Amniotic stem cell (primary cell): ENCODE results near the gene FBXO11.
"Not testable (repeated sequence)": the region's sequence is repeated elsewhere in the genome, so short reads cannot be mapped to it uniquely, and the experiment has no call there.

Experiments
- DNase-seq: peaks from one replicate; lab custom pipeline; 2025; lab: John Stamatoyannopoulos, UW

The FBXO11 gene

DNA sequence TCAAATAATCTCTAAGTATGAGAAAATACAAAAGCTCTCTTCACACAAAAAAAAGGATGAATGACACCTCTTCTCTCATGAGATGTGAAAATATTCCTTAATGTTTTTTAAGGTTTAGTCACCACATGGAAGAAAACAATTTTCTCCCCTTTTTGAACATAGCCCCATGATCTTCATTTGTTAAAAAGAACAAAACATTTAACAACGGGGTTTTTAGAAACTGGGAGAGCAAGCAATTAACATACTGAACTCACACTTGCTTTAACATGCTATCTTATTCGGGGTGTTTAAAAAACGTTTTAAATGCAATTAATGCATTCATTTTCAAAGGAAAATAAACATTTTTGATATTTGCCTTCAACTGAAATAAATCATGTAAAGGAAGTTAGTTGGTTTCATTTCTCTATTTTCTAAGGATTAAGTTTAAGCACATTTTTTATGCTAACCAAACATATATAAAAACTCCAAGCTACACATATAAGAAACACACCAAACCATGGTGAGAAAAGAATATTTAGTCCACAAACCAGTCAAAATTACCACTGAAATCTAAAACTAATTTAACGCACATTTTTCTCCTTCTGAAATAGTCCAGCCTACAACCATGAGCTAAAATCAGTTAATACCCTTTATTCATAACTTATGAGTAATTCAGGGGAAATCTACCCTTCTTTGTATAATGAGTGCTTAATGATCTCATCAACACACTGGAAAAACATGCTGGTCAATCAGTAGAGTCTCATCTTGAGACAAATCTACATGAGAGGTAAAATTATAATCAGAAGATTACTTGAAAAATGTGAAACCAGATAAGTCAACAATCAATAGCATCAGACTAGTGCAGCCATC lies 8.2 kb downstream of the FBXO11 start:
- DNase-seq: no peak

DNA sequence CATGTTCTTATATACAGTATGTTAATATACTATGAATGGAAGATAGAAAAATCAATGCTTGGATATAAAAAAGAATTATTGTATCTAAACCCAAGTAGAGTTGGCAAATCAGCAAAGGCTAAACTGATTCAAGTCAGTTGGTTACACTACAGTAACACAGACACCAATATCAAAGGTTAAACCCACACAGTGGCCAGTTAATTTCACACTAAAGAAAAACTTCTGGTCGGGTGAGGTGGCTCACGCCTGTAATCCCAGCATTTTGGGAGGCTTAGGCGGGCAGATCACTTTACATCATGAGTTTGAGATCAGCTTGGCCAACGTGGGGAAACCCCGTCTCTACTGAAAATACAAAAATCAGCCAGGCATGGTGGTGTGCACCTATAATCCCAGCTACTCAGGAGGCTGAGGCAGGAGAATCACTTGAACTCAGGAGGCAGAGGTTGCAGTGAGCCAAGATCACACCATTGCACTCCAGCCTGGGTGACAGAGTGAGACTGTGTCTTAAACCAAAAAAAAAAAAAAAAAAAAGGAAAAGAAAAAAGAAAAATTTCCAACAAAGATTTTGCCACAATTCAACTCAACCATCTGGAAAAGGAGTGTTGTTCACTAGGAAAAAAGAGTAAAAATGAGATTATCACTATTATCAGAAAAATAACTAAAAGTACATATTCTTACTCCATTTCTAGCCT lies 9.0 kb downstream of the FBXO11 start:
- DNase-seq: not testable (repeated sequence)

DNA sequence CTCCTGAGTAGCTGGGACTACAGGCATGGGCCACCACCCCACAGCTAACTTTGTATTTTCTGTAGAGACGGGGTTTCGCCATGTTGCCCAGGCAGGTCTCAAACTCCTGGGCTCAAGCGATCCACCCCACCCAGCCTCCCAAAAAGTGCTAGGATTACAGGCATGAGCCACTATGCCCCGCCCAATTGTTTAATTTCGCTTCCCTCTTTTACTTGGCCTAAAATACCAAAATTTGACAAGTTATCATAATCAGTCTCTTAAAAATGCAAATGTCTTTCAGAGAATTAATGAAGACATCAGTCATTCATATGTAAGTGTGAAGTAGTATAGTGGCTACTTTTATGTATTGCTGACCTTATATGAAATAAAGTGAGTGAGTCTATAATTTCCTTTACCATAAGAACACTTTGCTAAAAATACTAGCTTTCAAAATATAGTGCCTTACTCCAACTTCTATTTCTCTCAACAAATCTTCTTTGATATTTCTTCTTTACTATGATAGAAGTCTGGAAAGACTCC lies 9.8 kb downstream of the FBXO11 start:
- DNase-seq: no peak

DNA sequence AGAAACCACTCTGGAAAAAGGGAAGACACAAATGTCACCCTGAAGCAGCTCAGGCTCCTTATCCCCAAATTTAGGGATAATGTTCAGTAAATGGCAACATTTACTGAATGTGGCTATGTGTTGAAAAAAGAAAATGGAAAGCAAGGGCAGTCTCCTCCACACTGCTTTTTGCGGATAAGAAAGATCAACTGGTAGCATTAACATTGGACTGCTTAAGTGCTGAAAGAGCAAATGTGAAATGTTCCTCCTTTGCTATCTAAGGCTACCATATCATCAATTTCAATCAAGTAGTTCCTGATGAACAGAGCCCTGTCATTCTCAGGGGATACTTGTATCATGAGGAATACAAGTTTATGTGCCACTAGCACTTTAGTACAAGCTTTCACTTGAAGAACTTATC lies 12.5 kb downstream of the FBXO11 start:
- no peak for DNase-seq

DNA sequence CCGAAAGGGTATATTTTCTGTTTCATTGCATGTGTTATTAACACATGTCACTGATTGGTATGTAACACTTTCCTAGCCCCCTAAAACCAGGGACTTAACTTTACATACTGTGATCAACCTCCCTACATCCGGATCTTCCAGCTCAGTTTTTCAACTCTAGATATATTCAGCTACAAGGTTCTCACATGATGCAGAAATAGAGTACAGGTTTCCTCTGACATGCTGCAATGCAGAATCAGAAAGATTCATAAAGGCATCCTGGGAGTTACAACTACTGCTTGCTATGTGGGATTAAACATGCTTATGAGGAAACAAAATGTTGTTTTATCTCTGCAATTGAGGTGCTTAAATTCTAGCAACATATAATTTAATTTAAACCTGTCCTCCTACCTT lies 14.0 kb downstream of the FBXO11 start:
- DNase-seq: no peak

DNA sequence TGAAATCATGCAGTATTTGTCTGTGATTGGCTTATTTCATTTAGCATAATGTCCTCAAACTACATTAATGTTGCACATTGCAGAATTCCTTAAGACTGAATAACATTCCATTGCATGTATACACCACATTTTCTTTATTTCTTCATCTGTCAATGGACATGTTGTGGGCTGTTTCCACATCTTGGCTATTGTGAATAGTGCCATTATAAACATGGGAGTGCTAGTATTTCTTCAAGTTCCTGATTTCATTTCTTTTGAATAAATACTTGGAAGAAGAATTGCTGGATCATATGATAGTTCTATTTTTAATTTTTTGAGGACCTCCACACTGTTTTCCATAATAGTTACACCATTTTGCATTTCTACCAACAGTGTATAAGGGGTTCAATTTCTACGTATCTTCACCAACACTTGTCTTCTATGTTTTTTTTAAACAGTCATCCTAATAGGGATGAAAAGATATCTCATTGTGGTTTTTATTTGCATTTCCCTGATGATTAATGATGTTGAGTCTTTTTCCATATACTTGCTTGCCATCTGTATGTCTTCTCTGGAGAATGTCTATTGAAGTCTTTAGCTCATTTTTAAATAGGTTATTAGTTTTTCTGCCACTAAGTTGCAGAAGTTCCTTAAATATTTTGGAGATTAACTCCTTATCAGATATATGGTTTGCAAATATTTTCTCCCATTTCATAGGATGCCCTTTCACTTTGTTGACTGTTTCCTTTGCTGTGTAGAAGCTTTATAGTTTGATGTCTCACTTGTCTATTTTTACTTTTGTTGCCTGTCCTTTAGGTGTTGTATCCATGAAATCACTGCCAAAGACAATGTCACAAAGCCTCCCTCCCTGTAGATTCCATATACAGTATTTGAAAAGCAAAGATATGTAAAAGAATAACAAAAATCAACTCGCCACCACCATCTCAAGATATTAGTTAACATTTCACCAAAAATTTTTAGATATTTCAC lies 14.6 kb downstream of the FBXO11 start:
- no peak for DNase-seq

DNA sequence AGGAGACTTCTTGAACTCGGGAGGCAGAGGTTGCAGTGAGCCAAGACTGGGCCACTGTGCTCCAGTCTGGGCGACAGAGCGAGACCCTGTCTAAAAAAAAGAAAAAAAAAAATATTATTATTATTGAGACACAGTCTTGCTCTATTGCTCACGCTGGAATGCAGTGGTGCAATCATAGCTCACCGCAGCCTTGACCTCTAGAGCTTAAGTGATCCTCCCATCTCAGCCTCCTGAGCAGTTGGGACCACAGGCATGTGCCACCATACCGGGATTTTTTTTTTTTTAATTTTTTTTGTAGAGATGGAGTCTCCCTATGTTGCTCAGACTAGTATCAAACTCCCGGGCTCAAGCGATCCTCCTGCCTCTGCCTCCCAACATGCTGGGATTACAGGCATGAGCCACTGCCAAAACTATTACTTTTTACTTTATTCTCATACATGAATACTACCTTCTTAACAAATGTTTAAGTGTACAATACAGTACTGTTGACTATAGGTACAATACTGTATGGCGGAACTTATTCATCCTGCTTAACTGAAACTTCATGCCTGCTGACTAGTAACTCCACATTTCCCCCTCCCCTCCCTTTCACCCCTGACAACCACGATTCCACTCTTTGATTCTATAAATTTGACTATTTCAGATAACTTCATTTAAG lies 15.5 kb downstream of the FBXO11 start:
- DNase-seq: no peak

- DNase-seq: no peak
These were observed 17.6 kb downstream of the FBXO11 start for GRCh38 chr2:47888581-47889280.

DNA sequence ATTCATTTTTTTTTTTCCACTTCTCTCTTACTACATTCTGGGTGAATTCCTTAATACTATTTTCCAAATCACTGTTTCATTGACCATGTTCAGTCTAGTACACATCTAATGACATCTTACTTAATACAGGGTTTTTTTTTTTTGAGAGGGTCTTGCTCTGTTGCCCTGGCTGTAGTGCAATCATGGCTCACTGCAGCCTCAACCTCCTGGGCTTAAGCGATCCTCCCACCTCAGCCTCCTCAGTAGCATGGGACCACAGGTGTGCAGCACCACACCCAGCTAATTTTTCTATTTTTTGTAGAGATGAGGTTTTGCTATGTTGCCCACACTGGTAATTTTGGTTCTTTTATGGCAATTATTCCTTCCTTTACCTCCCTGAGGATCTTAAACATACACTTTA lies 29.4 kb downstream of the FBXO11 start:
- no peak for DNase-seq

DNA sequence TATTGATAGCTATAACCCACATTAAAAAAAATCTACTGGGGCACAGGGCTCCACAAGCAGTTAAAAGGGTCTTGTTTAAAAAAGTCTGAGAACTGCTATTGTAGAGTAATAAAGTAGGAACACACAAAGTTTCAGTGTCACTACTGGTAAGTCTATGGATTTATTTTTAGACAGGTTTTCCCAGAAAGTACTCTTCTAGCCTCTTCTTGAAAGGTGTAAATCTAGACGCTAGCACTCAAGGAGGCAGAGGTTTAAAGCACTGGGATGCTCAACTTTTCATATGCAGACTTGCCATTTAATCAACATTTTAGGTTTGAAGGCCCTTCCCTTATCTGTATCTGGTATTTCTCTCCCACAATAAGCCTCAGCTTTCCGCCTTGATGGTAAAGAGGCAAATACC lies 33.4 kb downstream of the FBXO11 start:
- DNase-seq: no peak

DNA sequence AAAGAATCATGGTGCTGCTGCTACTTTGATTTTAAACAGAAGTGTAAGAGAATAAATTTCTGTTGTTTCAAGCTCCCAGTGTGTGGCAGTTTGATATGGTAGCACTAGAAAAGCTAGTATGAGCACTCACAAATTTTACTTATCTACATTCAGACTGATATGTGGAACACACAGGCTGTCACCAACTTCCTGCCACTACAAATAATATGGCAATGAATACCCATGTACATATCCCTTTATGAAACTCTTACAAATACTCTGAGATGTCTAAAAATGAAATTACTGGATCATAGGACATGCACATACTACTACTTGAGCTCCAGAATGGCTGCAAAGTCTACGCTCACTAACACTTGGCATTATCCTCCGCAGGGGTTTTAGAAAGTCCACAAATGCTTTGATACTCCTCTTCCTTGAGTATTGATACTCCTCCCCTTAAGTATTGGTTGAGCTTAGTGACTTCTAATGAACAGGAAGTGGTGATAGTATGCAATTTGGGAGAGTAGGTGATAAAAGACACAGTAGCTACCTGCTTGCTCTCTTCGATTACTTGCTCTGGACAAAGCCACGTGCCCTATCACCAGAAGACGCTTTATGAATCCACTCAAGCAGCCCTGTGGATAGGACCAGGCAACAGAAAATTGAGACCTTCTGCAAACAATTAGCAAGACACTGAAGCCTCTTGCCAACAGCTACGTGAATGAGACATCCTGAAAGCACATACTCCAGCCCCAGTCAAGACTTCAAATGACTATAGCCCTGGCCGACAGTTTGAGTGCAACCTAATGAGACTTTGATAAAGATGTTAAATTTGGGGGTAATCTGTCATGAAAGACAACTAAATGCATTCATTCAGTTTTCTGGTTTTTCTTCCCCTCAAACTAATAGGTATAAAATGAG lies 35.4 kb downstream of the FBXO11 start:
- no peak for DNase-seq

DNA sequence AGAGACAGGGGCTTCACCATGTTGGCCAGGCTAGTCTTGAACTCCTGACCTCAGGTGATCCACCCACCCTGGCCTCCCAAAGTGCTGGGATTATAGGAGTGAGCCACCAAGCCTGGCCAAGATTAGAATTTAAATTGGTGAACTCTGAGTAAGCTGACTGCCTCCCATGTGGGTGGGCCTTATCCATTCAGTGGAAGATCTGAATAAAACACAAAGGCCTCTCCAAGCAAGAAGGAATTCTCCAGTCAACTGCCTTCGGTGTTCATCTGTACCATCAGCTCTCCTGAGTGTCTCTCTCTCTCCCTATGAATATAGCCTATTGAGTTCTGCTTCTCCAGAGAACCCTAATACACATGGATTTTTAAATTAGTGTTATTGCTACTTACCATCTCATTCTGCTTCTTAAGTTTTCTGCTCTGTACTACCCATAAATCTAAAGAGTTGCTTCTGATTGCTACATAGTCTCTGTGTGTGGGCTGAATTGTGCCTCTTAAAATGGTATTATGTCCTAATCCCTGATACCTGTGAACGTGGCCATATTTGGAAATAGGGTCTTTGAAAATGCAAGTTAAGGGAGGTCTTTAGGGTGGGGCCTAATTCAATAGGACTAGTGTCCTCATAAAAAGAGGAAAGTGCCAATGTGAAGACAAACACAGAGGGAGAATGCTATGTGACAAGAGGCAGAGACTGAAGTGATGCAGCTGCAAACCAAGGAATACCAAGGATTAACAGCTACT lies 36.3 kb downstream of the FBXO11 start:
- no peak for DNase-seq

DNA sequence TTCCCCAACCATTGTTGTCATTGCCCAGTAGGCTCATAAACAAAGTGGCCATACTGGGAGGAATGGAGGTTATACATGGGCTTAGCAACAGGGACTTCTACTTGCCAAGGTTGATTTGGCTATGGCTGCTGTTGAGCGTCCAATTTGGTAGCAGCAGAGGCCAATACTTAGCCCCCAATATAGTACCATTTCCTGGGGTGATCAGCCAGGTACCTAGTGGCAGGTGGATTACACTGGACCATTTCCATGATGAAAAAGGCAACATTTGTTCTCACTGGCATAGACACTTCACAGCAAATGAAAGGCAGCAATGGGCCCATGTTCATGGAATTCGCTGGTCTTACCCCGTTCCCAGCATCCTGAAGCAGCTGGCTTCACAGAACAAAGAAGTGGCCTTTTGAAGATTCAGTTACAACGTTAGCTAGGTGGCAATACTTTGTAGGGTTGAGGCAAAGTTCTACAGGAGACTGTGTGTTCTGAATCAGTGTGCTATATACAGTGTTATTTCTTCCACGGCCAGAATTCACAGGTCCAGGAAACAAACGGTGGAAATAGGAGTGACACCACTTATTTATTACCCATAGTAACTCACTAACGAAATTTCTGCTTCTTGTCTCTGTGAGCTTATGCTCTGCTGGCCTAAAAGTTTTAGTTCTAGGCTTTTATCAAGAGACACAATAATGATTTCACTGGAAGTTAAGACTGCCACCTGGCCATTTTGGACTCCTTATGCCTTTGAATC lies 37.5 kb downstream of the FBXO11 start:
- no peak for DNase-seq

DNA sequence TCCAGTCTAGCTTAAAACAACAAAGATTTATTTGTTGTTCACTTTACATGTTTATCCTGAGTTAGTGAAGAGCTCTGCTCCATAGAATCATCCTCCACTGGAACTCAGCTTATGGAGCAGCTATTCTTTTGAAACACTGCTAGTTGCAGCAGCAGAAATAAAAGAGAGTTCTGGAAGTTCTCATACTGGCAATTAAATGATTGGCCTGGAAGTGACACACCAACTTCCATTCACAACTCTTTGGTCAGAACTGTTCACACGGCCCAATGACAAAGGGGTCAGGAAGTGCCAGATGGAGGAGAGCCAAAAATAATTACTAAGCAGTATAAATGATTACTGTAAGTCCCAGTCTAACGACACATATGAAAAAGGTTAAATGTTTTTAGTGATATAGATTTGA lies 39.1 kb downstream of the FBXO11 start:
- no peak for DNase-seq

- DNase-seq: no peak
These were observed 41.7 kb downstream of the FBXO11 start for GRCh38 chr2:47864566-47864965.

DNA sequence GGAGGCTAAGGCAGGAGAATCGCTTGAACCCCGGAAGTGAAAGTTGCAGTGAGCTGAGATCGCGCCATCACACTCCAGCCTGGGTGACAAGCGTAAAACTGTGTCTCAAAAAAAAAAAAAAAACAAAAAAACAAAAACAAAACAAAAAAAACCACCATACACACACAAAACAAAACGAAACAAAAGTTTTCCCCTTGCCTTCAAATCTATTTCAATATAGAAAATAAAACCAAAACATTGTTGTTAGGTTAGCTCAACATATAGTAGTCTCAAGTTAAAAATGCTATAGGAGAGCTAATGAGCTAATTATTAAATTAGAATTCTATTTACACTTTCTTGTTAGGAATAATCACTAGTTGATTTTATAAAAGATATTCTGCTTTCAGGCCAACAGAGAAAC lies 43.3 kb downstream of the FBXO11 start:
- no peak for DNase-seq

GRCh38 chr2:47853067-47853777 lies 53.1 kb downstream of the FBXO11 start:
- DNase-seq: not testable (repeated sequence)

- DNase-seq: no peak
These were observed 56.1 kb downstream of the FBXO11 start for GRCh38 chr2:47850198-47850597.
